HG03439 (cell line): ENCODE data around the gene DCTN4.
"Not testable (repeated sequence)": the region's sequence is repeated elsewhere in the genome, so short reads cannot be mapped to it uniquely, and the experiment has no call there.

Experiments used
- ATAC-seq: cut with Tn5 transposase; IDR thresholded peaks from one replicate; pipeline ENCODE4 v1.9.1; 2021; ENCODE audit warnings: mild to moderate bottlenecking, moderate library complexity; ENCODE audit not compliant: unreplicated experiment

DCTN4 gene

GRCh38 chr5:150758531-150759333 lies at the start of gene DCTN4:
Gene DCTN4 (minus strand): TSS chr5:150759017. CDS start chr5:150758993, 24 bp downstream.
- peak; percentile 96 for ATAC-seq

GRCh38 chr5:150804388-150804787 lies 45.6 kb upstream of the DCTN4 start:
- ATAC-seq = no peak

- ATAC-seq = no peak
Observed at GRCh38 chr5:150801117-150801927, 42.5 kb upstream of the DCTN4 start.

- ATAC-seq = no peak
Observed at GRCh38 chr5:150797384-150797783, 38.6 kb upstream of the DCTN4 start.

GRCh38 chr5:150794927-150795326 lies 36.1 kb upstream of the DCTN4 start:
- ATAC-seq = no peak

- ATAC-seq = not testable (repeated sequence)
Observed at GRCh38 chr5:150793423-150793888, 34.6 kb upstream of the DCTN4 start.

GRCh38 chr5:150791536-150791935 lies 32.7 kb upstream of the DCTN4 start:
- ATAC-seq = no peak

- ATAC-seq = peak; percentile 80
Observed at GRCh38 chr5:150789943-150790611, 31.3 kb upstream of the DCTN4 start.

- ATAC-seq = no peak
Observed at GRCh38 chr5:150789450-150789849, 30.6 kb upstream of the DCTN4 start.

- no peak for ATAC-seq
Observed at GRCh38 chr5:150788977-150789376, 30.2 kb upstream of the DCTN4 start.

- ATAC-seq = no peak
Observed at GRCh38 chr5:150787656-150788055, 28.8 kb upstream of the DCTN4 start.

- ATAC-seq = no peak
Observed at GRCh38 chr5:150786876-150787275, 28.1 kb upstream of the DCTN4 start.

GRCh38 chr5:150785950-150786349 lies 27.1 kb upstream of the DCTN4 start:
- no peak for ATAC-seq

GRCh38 chr5:150783422-150783928 lies 24.7 kb upstream of the DCTN4 start:
- ATAC-seq = no peak

GRCh38 chr5:150782850-150783249 lies 24.0 kb upstream of the DCTN4 start:
- ATAC-seq = no peak

- ATAC-seq = no peak
Observed at GRCh38 chr5:150781706-150782614, 23.1 kb upstream of the DCTN4 start.

GRCh38 chr5:150780816-150781221 lies 22.0 kb upstream of the DCTN4 start:
- ATAC-seq = no peak

GRCh38 chr5:150780187-150780692 lies 21.4 kb upstream of the DCTN4 start:
- ATAC-seq = peak; percentile 42

- no peak for ATAC-seq
Observed at GRCh38 chr5:150779397-150780186, 20.8 kb upstream of the DCTN4 start.
